AG04449 (cell line): ENCODE measurements around the gene TBC1D5.

Source experiments
- CTCF ChIA-PET: fragments of 350-600 bp; formaldehyde crosslinking; extraction: SDS; loops from one replicate; lab custom pipeline; 2021; ENCODE audit warnings: antibody characterized with exemption; lab: Yijun Ruan, JAX
- POLR2A ChIA-PET: fragments of 400-600, 350-600 bp; formaldehyde crosslinking; extraction: SDS; loops from one replicate; lab custom pipeline; 2020; ENCODE audit warnings: antibody characterized with exemption, inconsistent platforms; lab: Yijun Ruan, JAX
- DNase-seq: peaks from one replicate; pipeline ENCODE4 v3.0.0-alpha.2; 2010; ENCODE audit warnings: low read depth, low spot score
- H3K4me3 ChIP-seq: 2 replicates; pipeline ENCODE4 v1.5.1; 2011; ENCODE audit warnings: low read depth, mild to moderate bottlenecking, control low read depth, low read length
- TF ChIP-seq, protein P1 (sequence below): IDR thresholded peaks from one replicate; pipeline ENCODE4 v1.5.1; 2011; ENCODE audit warnings: mild to moderate bottlenecking, moderate library complexity, low read length, control low read depth, inconsistent platforms; ENCODE audit not compliant: insufficient read depth; ENCODE audit errors: missing control alignments

Gene TBC1D5

DNA sequence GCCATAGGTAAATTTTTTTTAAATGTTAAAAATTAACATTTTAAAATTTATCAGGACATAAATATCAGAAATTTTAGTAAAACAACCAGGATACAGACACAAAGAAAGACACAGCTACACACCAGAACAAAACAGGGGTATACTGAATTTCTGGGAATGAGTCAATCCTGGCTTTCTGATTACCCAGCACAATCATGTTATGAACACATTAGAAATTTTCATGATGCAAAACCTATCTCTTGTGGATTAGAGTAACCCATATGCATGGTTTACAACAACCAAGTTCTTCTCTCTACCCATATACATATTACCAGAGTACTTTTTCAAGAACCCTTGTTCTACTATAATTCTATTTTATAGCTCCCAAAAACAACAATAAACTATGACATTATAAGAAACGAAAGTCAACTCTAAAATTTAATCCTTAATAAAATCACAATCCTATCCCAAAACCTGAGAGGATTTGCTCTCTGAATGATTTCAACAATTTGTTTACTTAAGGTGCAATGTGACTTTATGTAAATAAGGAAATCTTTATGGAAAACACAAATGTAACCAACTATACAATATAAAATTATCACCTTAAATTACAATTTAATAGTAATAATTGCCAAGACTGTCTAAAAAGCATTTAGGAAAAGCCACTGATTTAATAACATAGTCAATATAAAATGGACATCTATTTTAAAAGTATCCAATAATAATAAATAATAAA is 184.5 kb downstream of the TBC1D5 start:
- H3K4me3 ChIP-seq, result no peak overlapping the region
- ChIA-PET POLR2A (no interaction called here), CTCF (interaction anchor here (1.3 kb wide), 1 partner anchor 283 kb away, joined by 3 read pairs; no protein-coding TSS in a partner anchor)
- TF ChIP-seq, protein P1, sequence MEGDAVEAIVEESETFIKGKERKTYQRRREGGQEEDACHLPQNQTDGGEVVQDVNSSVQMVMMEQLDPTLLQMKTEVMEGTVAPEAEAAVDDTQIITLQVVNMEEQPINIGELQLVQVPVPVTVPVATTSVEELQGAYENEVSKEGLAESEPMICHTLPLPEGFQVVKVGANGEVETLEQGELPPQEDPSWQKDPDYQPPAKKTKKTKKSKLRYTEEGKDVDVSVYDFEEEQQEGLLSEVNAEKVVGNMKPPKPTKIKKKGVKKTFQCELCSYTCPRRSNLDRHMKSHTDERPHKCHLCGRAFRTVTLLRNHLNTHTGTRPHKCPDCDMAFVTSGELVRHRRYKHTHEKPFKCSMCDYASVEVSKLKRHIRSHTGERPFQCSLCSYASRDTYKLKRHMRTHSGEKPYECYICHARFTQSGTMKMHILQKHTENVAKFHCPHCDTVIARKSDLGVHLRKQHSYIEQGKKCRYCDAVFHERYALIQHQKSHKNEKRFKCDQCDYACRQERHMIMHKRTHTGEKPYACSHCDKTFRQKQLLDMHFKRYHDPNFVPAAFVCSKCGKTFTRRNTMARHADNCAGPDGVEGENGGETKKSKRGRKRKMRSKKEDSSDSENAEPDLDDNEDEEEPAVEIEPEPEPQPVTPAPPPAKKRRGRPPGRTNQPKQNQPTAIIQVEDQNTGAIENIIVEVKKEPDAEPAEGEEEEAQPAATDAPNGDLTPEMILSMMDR, result no peak
- DNase-seq, result no peak

DNA sequence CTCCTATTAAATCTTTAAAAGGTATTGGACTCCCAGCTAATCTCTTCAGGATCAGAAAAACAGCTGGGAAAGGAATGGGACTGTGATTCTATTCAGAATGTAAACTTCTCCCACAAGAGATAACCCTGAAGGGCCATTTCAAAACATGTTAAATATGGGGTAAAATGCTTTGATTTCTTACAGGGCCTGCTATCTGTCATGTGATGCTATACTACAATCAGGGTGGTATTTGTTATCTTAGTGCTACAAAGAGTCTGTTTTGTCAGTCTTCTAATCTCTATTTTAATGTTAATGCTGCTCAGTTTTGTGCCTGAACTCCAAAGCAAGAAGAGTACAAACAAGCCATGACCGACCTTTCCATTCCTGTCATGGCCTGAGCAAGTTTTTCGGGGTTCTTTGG is 186.9 kb downstream of the TBC1D5 start:
- H3K4me3 ChIP-seq, result no peak overlapping the region
- no peak for DNase-seq
- ChIA-PET CTCF (interaction anchor here (0.8 kb wide), 1 partner anchor 11 kb away, joined by 3 read pairs; no protein-coding TSS in a partner anchor), POLR2A (no interaction called here)
- TF ChIP-seq, protein P1, result no peak

DNA sequence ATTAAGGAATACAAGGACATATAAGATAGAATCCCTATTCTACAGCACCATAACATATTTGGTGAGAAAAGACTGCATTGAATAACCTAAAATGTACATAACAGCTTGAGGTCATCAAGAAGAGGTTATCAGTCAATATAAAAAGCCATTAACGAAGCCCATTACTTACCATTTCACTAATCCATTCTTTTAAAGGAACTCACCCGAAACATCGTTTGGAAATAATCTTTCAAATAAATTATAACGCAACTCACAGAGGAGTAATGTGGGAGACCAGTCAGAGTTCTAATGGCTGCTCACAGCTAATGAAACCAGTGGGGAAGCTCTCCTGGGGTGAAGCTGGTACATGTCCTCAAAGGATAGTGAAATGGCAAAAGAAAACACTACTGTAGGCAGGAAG is 188.4 kb downstream of the TBC1D5 start:
- POLR2A ChIA-PET, result no interaction called here
- no peak overlapping the region for H3K4me3 ChIP-seq
- no peak for DNase-seq
- CTCF ChIA-PET, result interaction anchor here (1.1 kb wide), 1 partner anchor 11 kb away, joined by 3 read pairs; no protein-coding TSS in a partner anchor
- TF ChIP-seq, protein P1, result no peak

DNA sequence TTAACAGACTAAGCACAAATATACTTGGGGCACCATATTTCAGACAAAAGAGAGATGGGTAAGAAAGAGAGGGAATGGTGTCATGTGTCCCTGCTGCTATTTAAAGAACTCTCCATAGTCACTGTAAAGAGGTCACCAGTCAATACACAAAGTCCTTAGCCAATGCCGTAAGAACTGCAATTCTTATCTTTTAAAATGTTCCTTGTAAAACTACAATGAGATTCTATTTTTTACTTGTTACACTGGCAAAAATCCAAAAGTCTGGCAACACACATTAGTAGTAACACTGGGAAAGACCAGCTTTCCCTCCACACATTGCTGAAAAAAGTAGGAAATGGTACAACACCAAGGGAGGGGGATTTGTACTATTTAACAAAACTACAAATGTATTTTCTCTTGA is 189.4 kb downstream of the TBC1D5 start:
- no peak overlapping the region for H3K4me3 ChIP-seq
- TF ChIP-seq, protein P1, result no peak
- POLR2A ChIA-PET, result no interaction called here
- CTCF ChIA-PET, result interaction anchor here (1.1 kb wide), 2 partner anchors 10 to 289 kb away, joined by 3 read pairs; no protein-coding TSS in a partner anchor
- no peak for DNase-seq

DNA sequence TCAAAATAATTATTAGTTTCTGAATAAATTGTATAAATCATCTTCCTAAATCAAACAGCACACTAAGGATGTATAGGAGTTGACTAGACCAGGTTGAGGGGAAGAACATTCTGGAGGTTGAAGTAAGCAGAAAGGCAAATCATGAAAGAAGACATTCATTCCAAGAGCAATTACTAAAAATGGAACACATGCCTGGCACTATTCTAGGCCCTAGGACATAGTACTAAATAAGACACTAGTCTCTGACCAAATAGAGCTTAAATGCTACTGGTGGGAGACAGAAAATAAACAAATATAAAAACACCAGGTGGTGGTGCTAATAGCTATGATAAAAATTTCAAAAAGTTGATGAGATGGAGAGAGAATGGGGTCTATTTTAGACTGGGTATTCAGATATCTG is 190.1 kb downstream of the TBC1D5 start:
- no peak for DNase-seq
- POLR2A ChIA-PET, result interaction anchor here (0.6 kb wide), 1 partner anchor 43 kb away, joined by 3 read pairs; no protein-coding TSS in a partner anchor
- no peak overlapping the region for H3K4me3 ChIP-seq
- CTCF ChIA-PET, result interaction anchor here (1.1 kb wide), 1 partner anchor 290 kb away, joined by 3 read pairs; no protein-coding TSS in a partner anchor
- TF ChIP-seq, protein P1, result no peak

DNA sequence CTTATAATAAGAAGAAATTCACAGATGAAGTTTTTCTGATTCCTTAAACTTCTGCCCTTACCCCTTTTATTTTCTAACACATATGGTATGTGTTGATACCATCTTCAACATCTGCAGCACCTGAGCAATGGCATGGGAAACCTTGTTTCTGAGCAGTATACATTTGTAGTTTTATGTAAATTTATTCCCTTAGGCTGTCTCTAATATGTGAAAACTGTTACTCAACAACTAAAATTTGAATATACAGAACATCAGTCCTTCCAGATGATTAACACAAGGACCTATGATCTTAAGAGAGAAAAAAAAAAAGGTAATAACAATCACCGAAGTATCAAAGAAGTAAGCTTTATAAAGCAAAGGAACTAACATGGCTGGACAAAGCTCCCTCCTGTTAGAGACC is 190.5 kb downstream of the TBC1D5 start:
- DNase-seq, result no peak
- TF ChIP-seq, protein P1, result no peak
- H3K4me3 ChIP-seq, result no peak overlapping the region
- ChIA-PET CTCF (interaction anchor here (0.7 to 1.1 kb wide), 2 partner anchors 290 kb away, joined by 3 read pairs; no protein-coding TSS in a partner anchor), POLR2A (interaction anchor here (0.6 kb wide), 1 partner anchor 43 kb away, joined by 3 read pairs; no protein-coding TSS in a partner anchor)
